GM12878 (cell line): ENCODE data around the gene PNMT. TPM values are rescaled to one million over a fixed set of nuclear protein-coding genes. Genes with fewer than 3 reads are reported as not detected.

Source experiments
- ATAC-seq: fragments of 200-7000 bp; cut with Tn5 transposase; 3 replicates; pipeline ENCODE4 v1.9.1; 2020; ENCODE audit warnings: mild to moderate bottlenecking, moderate library complexity
- BruUV-seq: library from RNA; stranded (reverse); fragments of 400-500 nt; replicated peaks from 2 replicates; lab custom pipeline; 2021; lab: Mats Ljungman, UMichigan
- CTCF ChIA-PET: fragments of 300-600 bp; sonication (Branson Sonifier 250); formaldehyde crosslinking; extraction: SDS; loops from one replicate; lab custom pipeline; 2021; ENCODE audit warnings: inconsistent platforms; lab: Yijun Ruan, JAX
- POLR2A ChIA-PET: fragments of 350-600 bp; formaldehyde crosslinking; extraction: SDS; loops from one replicate; lab custom pipeline; 2021; ENCODE audit warnings: inconsistent platforms; lab: Charles Lee
- RAD21 ChIA-PET: fragments of 300-600 bp; sonication (Branson Sonifier 250); formaldehyde crosslinking; loops from one replicate; lab custom pipeline; 2023; ENCODE audit warnings: antibody characterized with exemption; ENCODE audit not compliant: unreplicated experiment; lab: Charles Lee
- SMC1A ChIA-PET: fragments of 300-600 bp; sonication (Branson Sonifier 250); formaldehyde crosslinking; loops from one replicate; lab custom pipeline; 2023; ENCODE audit not compliant: unreplicated experiment, uncharacterized antibody; lab: Charles Lee
- DNase-seq: peaks from one replicate; pipeline ENCODE4 v3.0.0-alpha.2; 2011; ENCODE audit warnings: low read depth, low spot score
- FAIRE-seq: peaks from 3 replicates; lab custom pipeline; 2011; peaks lifted over from hg19 to GRCh38; lab: Jason Lieb, UNC
- H2AFZ ChIP-seq: 2 replicates; pipeline ENCODE4 v1.6.0; 2011; ENCODE audit warnings: low read depth, low read length, control low read depth; ENCODE audit not compliant: control insufficient read depth
- H3K27ac ChIP-seq: 2 replicates; pipeline ENCODE4 v1.5.1; 2011; ENCODE audit warnings: control low read depth; ENCODE audit not compliant: control insufficient read depth, insufficient read depth
- H3K27me3 ChIP-seq, 2 experiments: replicated peaks in 1 of 2; 2 replicates each; pipeline versions ENCODE4 v1.6.0 to v1.6.1; 2011; ENCODE audit warnings: low read length in 1 of 2; ENCODE audit not compliant: control insufficient read depth in 2 of 2, insufficient read depth in 2 of 2
- H3K36me3 ChIP-seq, 2 experiments: 2 replicates each; pipeline ENCODE4 v1.5.1; 2011; ENCODE audit warnings: low read length in 1 of 2; ENCODE audit not compliant: control insufficient read depth in 2 of 2, insufficient read depth in 2 of 2
- H3K4me1 ChIP-seq: 2 replicates; pipeline ENCODE4 v1.6.1; 2011; ENCODE audit warnings: mild to moderate bottlenecking, low read length, moderate library complexity, mixed read lengths; ENCODE audit not compliant: control insufficient read depth, insufficient read depth
- H3K4me2 ChIP-seq: 2 replicates; pipeline ENCODE4 v1.6.0; 2011; ENCODE audit warnings: control low read depth; ENCODE audit not compliant: control insufficient read depth, insufficient read depth
- H3K4me3 ChIP-seq: fragments of 200-600 bp; sonication (generic); 2 replicates; pipeline ENCODE4 v1.5.1; 2016
- H3K79me2 ChIP-seq: 2 replicates; pipeline ENCODE4 v1.6.0; 2011; ENCODE audit warnings: low read length; ENCODE audit not compliant: control insufficient read depth, insufficient read depth
- H3K9ac ChIP-seq: 2 replicates; pipeline ENCODE4 v1.8.0; 2011; ENCODE audit warnings: low read length, control low read depth, mixed read lengths; ENCODE audit not compliant: control insufficient read depth, insufficient read depth
- H3K9me3 ChIP-seq: replicated peaks from 3 replicates; pipeline ENCODE4 v1.5.1; 2011; ENCODE audit warnings: mild to moderate bottlenecking, low read length; ENCODE audit not compliant: control insufficient read depth, insufficient read depth
- H4K20me1 ChIP-seq: 2 replicates; pipeline ENCODE4 v1.6.0; 2011; ENCODE audit not compliant: control insufficient read depth, insufficient read depth
- ATF3 ChIP-seq: IDR thresholded peaks from 2 replicates; pipeline ENCODE4 v1.6.1; 2011; ENCODE audit warnings: low read depth, mild to moderate bottlenecking, low read length, moderate library complexity, borderline replicate concordance; ENCODE audit errors: extremely low read depth
- CBX3 ChIP-seq: fragments of 200-600 bp; sonication (generic); IDR thresholded peaks from 2 replicates; pipeline ENCODE4 v1.6.1; 2016; ENCODE audit warnings: low read depth, borderline replicate concordance
- CREM ChIP-seq: IDR thresholded peaks from 2 replicates; pipeline ENCODE4 v1.6.1; 2014; ENCODE audit warnings: antibody characterized with exemption, low read depth
- EP300 ChIP-seq, 2 experiments: fragments of 150-350 bp in 1 of 2; IDR thresholded peaks; 2 replicates each; pipeline ENCODE4 v1.6.1; 2011 to 2012; ENCODE audit warnings: low read depth in 2 of 2, low read length in 2 of 2, borderline replicate concordance in 1 of 2, improper control_type of control experiment in 1 of 2, inconsistent platforms in 1 of 2; ENCODE audit not compliant: control insufficient read depth in 1 of 2
- JUND ChIP-seq: IDR thresholded peaks from 2 replicates; pipeline ENCODE4 v1.6.1; 2012; ENCODE audit warnings: low read depth, mild to moderate bottlenecking, low read length, improper control_type of control experiment, moderate library complexity
- MEF2A ChIP-seq: IDR thresholded peaks from 2 replicates; pipeline ENCODE4 v1.6.1; 2011; ENCODE audit warnings: low read depth, mild to moderate bottlenecking, low read length, moderate library complexity; ENCODE audit not compliant: insufficient read depth
- MLLT1 ChIP-seq: fragments of 450-650 bp; IDR thresholded peaks from 2 replicates; pipeline ENCODE4 v1.6.1; 2016; ENCODE audit warnings: mild to moderate bottlenecking
- MYB ChIP-seq: fragments of 150-350 bp; IDR thresholded peaks from 2 replicates; pipeline ENCODE4 v1.6.1; 2014; ENCODE audit warnings: mild to moderate bottlenecking, low read depth, low read length, borderline replicate concordance
- NKRF ChIP-seq: fragments of 450-650 bp; conservative IDR thresholded peaks from 2 replicates; pipeline ENCODE4 v1.6.1; 2017; ENCODE audit warnings: mild to moderate bottlenecking, moderate library complexity
- PBX3 ChIP-seq: IDR thresholded peaks from 2 replicates; pipeline ENCODE4 v1.6.1; 2011; ENCODE audit warnings: mild to moderate bottlenecking, low read depth, low read length, moderate library complexity; ENCODE audit not compliant: insufficient replicate concordance
- RB1 ChIP-seq: fragments of 450-650 bp; formaldehyde crosslinking; IDR thresholded peaks from 2 replicates; pipeline ENCODE4 v1.6.1; 2017; ENCODE audit warnings: mild to moderate bottlenecking, borderline replicate concordance
- SKIL ChIP-seq: fragments of 450-650 bp; IDR thresholded peaks from 2 replicates; pipeline ENCODE4 v1.6.1; 2017; ENCODE audit warnings: mild to moderate bottlenecking, low read depth, inconsistent platforms; ENCODE audit not compliant: poor library complexity, severe bottlenecking
- SMARCA5 ChIP-seq: fragments of 450-650 bp; IDR thresholded peaks from 2 replicates; pipeline ENCODE4 v1.6.1; 2017; ENCODE audit warnings: mild to moderate bottlenecking
- TBL1XR1 ChIP-seq: IDR thresholded peaks from 2 replicates; pipeline ENCODE4 v1.6.1; 2012; ENCODE audit warnings: low read depth, low read length, improper control_type of control experiment
- WGBS: methylation state at CpG from one replicate; pipeline ENCODE4 v1.1.6; 2016; ENCODE audit warnings: low lambda C conversion rate; ENCODE audit not compliant: insufficient replicate concordance, insufficient coverage; ENCODE audit errors: missing lambda C conversion rate; 5-methylcytosine and 5-hydroxymethylcytosine counted together
- in situ Hi-C: fragments of 300-500 bp; cut with MboI; formaldehyde crosslinking; loops from 9 replicates; pipeline ENCODE4 v1.14.3; 2018; ENCODE audit warnings: mixed read lengths
- intact Hi-C: fragments of 100-400 bp; cut with micrococcal nuclease; formaldehyde crosslinking; loops from one replicate; pipeline ENCODE4 v1.14.2; 2022; ENCODE audit not compliant: unreplicated experiment
- polyA plus RNA-seq, 11 experiments: library from polyadenylated mRNA; depleted of rRNA in 4 of 11; unstranded in 6 of 11; stranded (reverse) in 5 of 11; fragments of >200 nt; fragmentation: Nextera tagmentation in 4 of 11; fragmentation: Illumina TruSeq in 1 of 11; extraction: Ambion mirVana in 4 of 11; extraction: Trizol in 1 of 11; gene quantifications; 1 replicate in 1 of 11; 2 replicates in 10 of 11; pipeline versions ENCODE4 v1.2.1 to v1.2.3, GENCODE V29; 2011 to 2016; ENCODE audit warnings: inconsistent platforms in 2 of 11, missing spikeins in 2 of 11, low read depth in 1 of 11
- total RNA-seq, 4 experiments: library from RNA; depleted of rRNA in 3 of 4; stranded (reverse); fragments of >200 nt in 3 of 4; fragmentation: Illumina TruSeq in 1 of 4; extraction: Trizol in 1 of 4; gene quantifications; 2 replicates each; pipeline versions ENCODE4 v1.2.1 to v1.2.3, GENCODE V29; 2013 to 2021

Gene PNMT
- total and polyA plus RNA-seq, 10 of the 15 experiments (the other 5 are each of a cell fraction or from before 2014, with no cell fraction given), result not detected

GRCh38 chr17:39701012-39701783 is 32.9 kb downstream of the PNMT start:
- BruUV-seq, result no TSS peak
- SMC1A ChIA-PET, result interaction anchor here (0.8 kb wide), 1 partner anchor 12 kb away, joined by 3 read pairs; no protein-coding TSS in a partner anchor
- H4K20me1 ChIP-seq, result no peaks in the 10 kb centered on the region
- no peak for DNase-seq
- FAIRE-seq, result no peak
- H3K79me2 ChIP-seq, result no peaks in the 10 kb centered on the region
- no peak overlapping the region for H2AFZ ChIP-seq
- H3K4me1 ChIP-seq, result peaks cover 11% of the 10 kb centered on the region
- peaks cover 0 to 7% of the 10 kb centered on the region in 2 experiments; a peak in 2 of 4 replicates for H3K27me3 ChIP-seq
- no peak for ATAC-seq
- in situ Hi-C loops, result no loop called here
- CTCF ChIA-PET, result interaction anchor here (1.1 to 3.3 kb wide), 4 partner anchors 13 to 47 kb away, joined by 4 to 11 read pairs (median 4); partner anchors contain the start of gene PGAP3
- WGBS, result 64% methylated on average over 10 of the region's 10 CpGs
- no peak overlapping the region for H3K4me3 ChIP-seq
- no peaks in the 10 kb centered on the region for H3K36me3 ChIP-seq
- H3K9me3 ChIP-seq, result no peaks in the 10 kb centered on the region
- POLR2A ChIA-PET, result interaction anchor here (0.6 kb wide), 1 partner anchor 63 kb away, joined by 3 read pairs; no protein-coding TSS in a partner anchor
- H3K9ac ChIP-seq, result no peak overlapping the region
- RAD21 ChIA-PET, result no interaction called here
- intact Hi-C loops, result no loop called here
- H3K4me2 ChIP-seq, result no peak overlapping the region
- no peak overlapping the region for H3K27ac ChIP-seq
- TF ChIP-seq CREM, result no peak
- TF ChIP-seq NKRF, result no peak
- no peak for TF ChIP-seq PBX3
- no peak for TF ChIP-seq MYB
- TF ChIP-seq SKIL, result no peak
- TF ChIP-seq MLLT1, result no peak
- no peak for TF ChIP-seq CBX3
- no peak for TF ChIP-seq SMARCA5
- no peak for TF ChIP-seq RB1
- no peak for TF ChIP-seq ATF3
- no peak for TF ChIP-seq EP300 (IDR thresholded peaks at IDR 0.05; ENCODE audit: borderline replicate concordance in 1 of 2, control insufficient read depth in 1 of 2, low read depth in 2 of 2, low read length in 2 of 2)
- no peak for TF ChIP-seq MEF2A
- TF ChIP-seq TBL1XR1, result no peak
- no peak for TF ChIP-seq JUND
